Activated CD4-positive, alpha-beta memory T cell treated with anti-CD3 and anti-CD28 coated beads for 36 hours (primary cell): ENCODE measurements around the gene ARPC2. TPM values are rescaled to one million over a fixed set of nuclear protein-coding genes. Genes with fewer than 3 reads are reported as not detected.

Experiments used
- CTCF ChIA-PET: fragments of 350-600 bp; sonication (Branson Sonifier 250); formaldehyde crosslinking; loops from one replicate; lab custom pipeline; 2021; ENCODE audit warnings: antibody characterized with exemption, inconsistent platforms; lab: Charles Lee
- POLR2A ChIA-PET: fragments of 350-600 bp; sonication (Branson Sonifier 250); formaldehyde crosslinking; loops from one replicate; lab custom pipeline; 2021; ENCODE audit warnings: antibody characterized with exemption; lab: Charles Lee
- DNase-seq: peaks from one replicate; pipeline ENCODE4 v3.0.0-alpha.2; 2020
- H3K27ac Mint-ChIP-seq: one replicate; pipeline ENCODE4 v1.8.0; 2021; ENCODE audit warnings: mixed read lengths
- H3K27me3 Mint-ChIP-seq: one replicate; pipeline ENCODE4 v1.8.0; 2021; ENCODE audit warnings: mixed read lengths
- H3K36me3 Mint-ChIP-seq: one replicate; pipeline ENCODE4 v1.8.0; 2021; ENCODE audit warnings: mixed read lengths
- H3K4me1 Mint-ChIP-seq: one replicate; pipeline ENCODE4 v1.8.0; 2021; ENCODE audit warnings: low read depth, mixed read lengths
- H3K4me3 Mint-ChIP-seq: one replicate; pipeline ENCODE4 v1.8.0; 2021; ENCODE audit warnings: mild to moderate bottlenecking, mixed read lengths
- H3K9me3 Mint-ChIP-seq: one replicate; pipeline ENCODE4 v1.8.0; 2021; ENCODE audit warnings: mixed read lengths
- intact Hi-C: fragments of 100-400 bp; cut with micrococcal nuclease; formaldehyde crosslinking; loops from one replicate; pipeline ENCODE4 v1.15.1; 2023
- total RNA-seq, 2 experiments: library from RNA; stranded (reverse); gene quantifications; one replicate each; pipeline ENCODE4 v1.2.3, GENCODE V29; 2021

ARPC2 gene
- total RNA-seq, 2 experiments from 2014 or later = 564 to 570 TPM

DNA sequence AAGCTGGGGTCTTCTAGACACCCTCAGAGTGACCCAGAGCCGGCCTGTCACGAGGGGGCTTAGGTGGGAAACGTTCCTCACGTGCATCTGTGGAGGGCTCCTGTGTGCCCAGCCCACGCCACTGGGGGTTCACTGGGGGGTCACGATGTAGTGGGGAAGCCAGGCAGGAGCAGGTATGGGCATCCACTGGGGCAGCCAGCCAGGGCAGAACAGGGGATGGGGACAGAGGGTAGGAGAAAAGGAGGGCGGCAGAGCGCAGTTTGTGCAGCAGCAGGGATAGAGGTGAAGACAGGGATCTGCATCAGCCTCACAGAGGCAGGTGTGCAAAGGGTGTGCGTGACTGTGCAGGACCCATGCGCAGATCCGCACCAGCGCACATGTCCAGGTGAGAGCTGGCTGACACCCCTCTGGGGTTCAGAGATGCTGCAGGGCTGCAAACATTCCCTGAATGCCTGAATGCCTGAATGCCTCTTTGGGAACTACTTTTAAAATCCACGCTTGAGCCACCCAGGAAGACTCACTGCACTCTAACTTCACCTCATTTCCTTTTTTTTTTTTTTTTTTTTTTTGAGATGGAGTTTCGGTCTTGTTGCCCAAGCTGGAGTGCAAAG, 63.4 kb downstream of the ARPC2 start:
- Mint-ChIP-seq H3K4me3 (no peak overlapping the region), H3K4me1 (peaks cover 29% of the 10 kb centered on the region), H3K9me3 (no peaks in the 10 kb centered on the region), H3K27me3 (no peaks in the 10 kb centered on the region), H3K36me3 (peaks cover 39% of the 10 kb centered on the region), H3K27ac (no peak overlapping the region)
- DNase-seq = no peak
- ChIA-PET CTCF (no interaction called here), POLR2A (no interaction called here)
- intact Hi-C loops = loop anchor here (10.0 kb wide), 2 partner anchors 614 to 894 kb away; partner anchors contain the start of genes CNPPD1, RETREG2 and SLC23A3

DNA sequence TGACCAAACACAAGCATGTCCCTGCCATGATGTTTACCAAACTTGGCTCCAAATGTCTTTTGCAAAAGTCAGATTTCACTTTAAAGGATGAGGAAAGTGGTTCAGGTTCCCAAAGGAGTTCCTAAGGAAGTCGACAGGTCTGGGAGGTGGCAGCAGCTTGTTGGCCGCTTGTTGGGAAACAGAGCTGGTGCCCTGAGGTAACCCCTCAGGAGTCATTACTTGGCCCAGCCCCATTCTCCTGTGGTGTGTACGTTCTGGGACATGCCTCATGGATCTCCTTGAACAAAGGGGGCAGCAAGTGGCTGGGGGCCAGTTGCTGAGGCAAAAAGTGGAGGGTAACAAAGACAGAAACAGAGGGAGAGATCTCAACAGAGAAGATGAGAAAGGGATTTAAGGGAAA, 64.5 kb downstream of the ARPC2 start:
- Mint-ChIP-seq H3K4me3 (no peak overlapping the region), H3K27ac (no peak overlapping the region), H3K9me3 (no peaks in the 10 kb centered on the region), H3K27me3 (no peaks in the 10 kb centered on the region), H3K4me1 (peaks cover 40% of the 10 kb centered on the region), H3K36me3 (peaks cover 32% of the 10 kb centered on the region)
- POLR2A ChIA-PET = no interaction called here
- CTCF ChIA-PET = interaction anchor here (1.2 to 7.5 kb wide), 2 partner anchors 8 to 75 kb away, joined by 5 to 197 read pairs; partner anchors contain the start of genes AAMP, CATIP and PNKD
- intact Hi-C loops = loop anchor here (10.0 kb wide), 2 partner anchors 613 to 893 kb away; partner anchors contain the start of genes CNPPD1, RETREG2 and SLC23A3
- DNase-seq = no peak

DNA sequence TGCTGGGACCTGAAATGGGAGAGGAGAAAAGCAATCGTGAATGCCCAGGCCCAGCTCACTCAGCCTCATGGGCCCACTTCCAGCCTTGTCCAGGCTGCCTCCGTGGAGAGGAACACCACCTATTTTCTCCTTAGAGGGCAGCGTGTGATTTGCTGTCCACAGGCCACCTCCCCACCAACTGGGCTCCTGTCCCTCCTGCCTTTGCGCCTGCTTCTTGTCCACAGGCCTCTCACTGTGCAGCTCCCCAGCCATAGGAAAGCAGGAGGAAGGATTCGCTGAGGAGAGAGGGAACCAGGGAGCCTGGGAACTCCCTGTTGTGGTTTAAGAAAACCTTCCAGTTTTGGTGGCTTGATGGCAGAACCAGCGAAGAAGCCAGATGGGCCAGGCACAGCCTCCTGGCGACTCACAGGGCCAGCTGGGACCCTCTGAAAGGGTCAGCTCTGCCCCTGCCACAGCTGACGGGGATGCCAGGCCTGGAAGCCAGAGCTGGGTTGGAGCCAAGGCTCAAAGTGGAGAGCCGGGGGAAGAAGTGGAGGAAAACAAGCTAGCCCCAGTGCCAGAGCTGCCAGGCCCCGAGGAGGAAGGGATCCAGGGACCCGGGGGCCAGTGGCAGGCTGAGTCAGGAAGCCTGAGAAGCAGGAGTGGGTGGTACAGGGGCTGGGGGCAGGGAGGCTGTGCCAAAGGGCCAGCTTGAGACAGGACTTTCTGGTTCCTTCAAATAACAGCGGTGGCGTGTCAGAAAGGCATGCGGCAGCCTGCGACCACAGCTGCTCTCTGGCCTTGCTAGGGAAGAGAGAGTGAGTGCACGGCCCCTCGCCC, 65.4 kb downstream of the ARPC2 start:
- POLR2A ChIA-PET = interaction anchor here (0.5 to 10.9 kb wide), 2 partner anchors 9 to 438 kb away, joined by 3 to 115 read pairs; partner anchors contain the start of genes AAMP and PNKD
- Mint-ChIP-seq H3K36me3 (peaks cover 23% of the 10 kb centered on the region), H3K27me3 (no peaks in the 10 kb centered on the region), H3K27ac (peak overlapping the region; percentile 64), H3K4me3 (no peak overlapping the region), H3K9me3 (no peaks in the 10 kb centered on the region), H3K4me1 (peaks cover 49% of the 10 kb centered on the region)
- intact Hi-C loops = loop anchor here (10.0 kb wide), 2 partner anchors 612 to 892 kb away; partner anchors contain the start of genes CNPPD1, RETREG2 and SLC23A3
- CTCF ChIA-PET = interaction anchor here (0.8 to 7.5 kb wide), 4 partner anchors 9 to 74 kb away, joined by 3 to 197 read pairs (median 4); partner anchors contain the start of genes AAMP, CATIP and PNKD
- no peak for DNase-seq

DNA sequence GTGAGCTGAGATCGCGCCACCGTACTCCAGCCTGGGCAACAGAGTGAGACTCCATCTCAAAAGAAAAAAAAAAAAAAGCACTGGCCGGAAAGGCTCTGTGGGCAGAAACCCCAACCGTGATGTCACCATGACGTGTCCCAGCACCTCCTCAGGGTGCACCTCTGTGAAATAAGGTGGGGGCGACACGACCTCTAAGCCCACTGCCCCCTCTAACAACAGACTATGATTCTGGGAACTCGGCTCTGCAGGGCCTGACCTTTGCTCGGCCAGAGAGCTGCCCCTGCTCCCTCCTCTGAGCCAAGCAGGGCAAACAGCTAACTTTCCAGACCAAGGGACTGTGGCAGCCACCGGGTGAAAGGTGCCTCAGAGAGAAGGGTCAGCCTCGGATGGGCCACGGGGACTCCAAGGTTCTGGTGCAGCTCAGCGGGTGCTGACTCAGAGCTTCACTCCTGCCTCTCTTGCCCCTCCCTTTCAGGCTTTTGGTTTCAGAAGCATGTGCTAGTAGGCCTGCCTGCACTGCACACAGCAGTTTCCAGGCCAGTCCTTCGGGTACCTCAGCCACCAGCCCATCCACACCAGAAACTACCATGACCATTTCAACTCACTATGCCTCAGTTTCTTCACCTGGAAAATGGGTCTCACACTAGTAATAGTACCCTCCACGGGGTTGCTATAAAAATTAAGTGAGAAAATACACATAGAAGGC, 67.3 kb downstream of the ARPC2 start:
- no peaks in the 10 kb centered on the region for H3K27me3 Mint-ChIP-seq
- peak overlapping the region; percentile 98 for H3K27ac Mint-ChIP-seq
- DNase-seq = peak; percentile 85
- POLR2A ChIA-PET = interaction anchor here (10.9 kb wide), 1 partner anchor 11 kb away, joined by 115 read pairs; the partner anchor contains the start of genes AAMP and PNKD
- peaks cover 65% of the 10 kb centered on the region for H3K4me1 Mint-ChIP-seq
- H3K36me3 Mint-ChIP-seq = peaks cover 16% of the 10 kb centered on the region
- intact Hi-C loops = loop anchor here (10.0 kb wide), 2 partner anchors 611 to 891 kb away; partner anchors contain the start of genes CNPPD1, RETREG2 and SLC23A3
- H3K4me3 Mint-ChIP-seq = peak overlapping the region; percentile 59
- CTCF ChIA-PET = interaction anchor here (0.7 to 7.5 kb wide), 5 partner anchors 8 to 216 kb away, joined by 3 to 197 read pairs (median 4); partner anchors contain the start of genes AAMP, PNKD and TMBIM1
- no peaks in the 10 kb centered on the region for H3K9me3 Mint-ChIP-seq

DNA sequence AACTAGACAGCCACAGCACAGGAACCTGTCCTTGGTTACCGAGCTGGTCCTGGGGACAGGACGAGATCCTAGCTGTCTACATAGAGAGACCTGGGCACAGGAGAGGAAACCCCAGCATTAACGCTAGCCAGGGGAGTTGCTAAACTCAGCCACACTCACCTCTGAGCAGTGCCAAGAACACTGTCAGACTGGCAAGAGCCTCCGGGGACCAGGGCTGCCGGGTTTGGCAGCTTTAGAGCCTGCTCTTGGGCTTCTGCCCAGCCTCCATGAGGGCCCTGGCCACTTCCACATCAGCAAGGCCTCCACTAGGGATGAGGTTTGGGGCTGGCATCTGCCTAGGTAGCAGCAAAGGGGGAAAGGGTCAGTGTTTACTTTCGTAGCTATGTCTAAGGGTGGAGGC, 68.6 kb downstream of the ARPC2 start:
- peak overlapping the region; percentile 98 for H3K27ac Mint-ChIP-seq
- ChIA-PET CTCF (interaction anchor here (0.6 to 7.5 kb wide), 4 partner anchors 13 to 96 kb away, joined by 3 to 197 read pairs (median 4); partner anchors contain the start of genes AAMP and PNKD), POLR2A (interaction anchor here (1.4 to 10.9 kb wide), 3 partner anchors 12 to 69 kb away, joined by 4 to 115 read pairs (median 5); partner anchors contain the start of genes AAMP, ARPC2 and PNKD)
- no peaks in the 10 kb centered on the region for H3K27me3 Mint-ChIP-seq
- peaks cover 6% of the 10 kb centered on the region for H3K36me3 Mint-ChIP-seq
- intact Hi-C loops = loop anchor here (1.0 to 10.0 kb wide), 5 partner anchors 13 to 889 kb away; partner anchors contain the start of genes CNOT9, CNPPD1, RETREG2 and SLC23A3
- DNase-seq = no peak
- peak overlapping the region; percentile 82 for H3K4me3 Mint-ChIP-seq
- peaks cover 77% of the 10 kb centered on the region for H3K4me1 Mint-ChIP-seq
- no peaks in the 10 kb centered on the region for H3K9me3 Mint-ChIP-seq

DNA sequence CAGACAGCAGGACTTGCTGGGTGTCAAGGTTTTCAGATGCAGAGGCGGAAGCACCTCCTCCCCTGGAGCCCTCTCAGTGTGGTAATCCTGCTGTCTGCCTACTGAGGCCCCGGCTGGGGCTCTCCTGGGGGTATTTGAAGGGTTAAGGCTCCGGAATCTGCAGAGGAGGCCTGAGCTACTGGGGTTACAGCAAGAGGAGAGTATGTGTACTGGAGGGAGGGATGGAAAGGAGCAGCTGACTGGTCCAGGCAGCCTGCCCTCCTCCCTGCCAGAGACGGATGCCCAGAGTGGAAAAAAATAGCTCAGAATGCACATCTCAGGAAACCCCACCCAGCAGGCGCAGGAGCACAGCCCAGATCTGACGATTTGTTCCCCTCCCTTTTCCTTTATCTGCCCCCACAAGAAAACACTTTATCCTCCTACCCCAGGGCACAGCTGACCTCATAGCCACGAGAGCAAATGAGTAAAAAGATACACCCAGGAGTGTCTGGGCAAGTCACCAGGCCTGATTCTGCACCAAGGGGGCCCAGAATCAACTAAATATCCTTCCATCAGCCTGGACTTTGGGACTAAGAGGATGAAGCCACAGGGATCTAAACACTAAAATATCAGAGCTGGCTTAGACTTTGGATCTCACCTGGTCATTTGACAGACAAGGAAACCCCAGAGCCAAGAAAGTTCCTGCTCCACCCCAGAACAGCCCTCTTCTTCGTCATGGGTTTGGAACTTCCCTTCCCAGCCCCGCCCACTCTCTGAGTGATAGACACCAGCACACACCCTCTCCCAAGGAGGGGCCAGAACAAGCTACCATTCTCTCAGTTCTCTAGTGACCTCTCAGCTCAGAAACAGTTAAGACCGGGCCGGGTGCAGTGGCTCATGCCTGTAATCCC, 69.8 kb downstream of the ARPC2 start:
- Mint-ChIP-seq H3K4me1 (peaks cover 81% of the 10 kb centered on the region), H3K4me3 (peak overlapping the region; percentile 82), H3K36me3 (peaks cover 2% of the 10 kb centered on the region), H3K9me3 (no peaks in the 10 kb centered on the region), H3K27me3 (no peaks in the 10 kb centered on the region), H3K27ac (peak overlapping the region; percentile 98)
- peak; percentile 92 for DNase-seq
- CTCF ChIA-PET = interaction anchor here (0.7 to 7.5 kb wide), 14 partner anchors 12 to 590 kb away, joined by 3 to 197 read pairs (median 3); partner anchors contain the start of genes AAMP, CATIP, PNKD and TTLL4
- intact Hi-C loops = loop anchor here (1.0 to 10.0 kb wide), 7 partner anchors 15 to 888 kb away; partner anchors contain the start of genes CNOT9, CNPPD1, RETREG2 and SLC23A3
- POLR2A ChIA-PET = interaction anchor here (1.0 to 10.9 kb wide), 6 partner anchors 13 to 118 kb away, joined by 4 to 115 read pairs (median 5); partner anchors contain the start of genes AAMP, ARPC2 and PNKD

DNA sequence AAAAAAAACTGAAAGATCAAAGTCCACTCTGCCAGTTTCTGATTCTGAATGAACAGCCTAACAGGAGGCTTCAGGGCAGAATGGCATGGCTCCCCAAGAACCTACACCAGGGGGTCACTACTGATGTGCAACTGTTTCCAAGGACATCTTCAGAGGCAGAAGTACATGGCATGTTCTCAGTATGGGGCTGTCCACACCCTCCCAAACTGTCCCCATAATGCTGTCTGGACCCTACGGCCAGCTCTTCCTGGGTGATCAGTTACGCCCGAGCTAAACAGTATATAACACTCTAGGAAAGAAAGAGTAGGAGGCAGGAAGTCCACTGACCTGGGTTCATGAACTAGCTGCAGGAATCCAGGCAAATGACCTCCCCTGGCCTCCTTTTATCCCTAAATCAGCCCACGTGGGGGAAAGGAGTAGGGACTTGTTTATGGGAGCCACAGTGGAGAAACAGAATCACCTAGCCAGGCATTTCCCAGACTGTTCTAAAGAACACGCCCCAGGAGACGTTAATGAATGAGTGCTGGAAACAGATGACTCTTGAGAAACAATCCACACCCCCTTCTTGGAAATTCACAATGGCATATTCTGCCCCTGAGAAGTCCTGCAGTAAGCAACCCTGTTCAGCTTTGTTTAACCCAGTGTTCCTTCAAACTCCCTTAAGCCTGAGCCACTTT, 72.8 kb downstream of the ARPC2 start:
- Mint-ChIP-seq H3K27ac (peak overlapping the region; percentile 89), H3K36me3 (no peaks in the 10 kb centered on the region), H3K4me3 (peak overlapping the region; percentile 80), H3K9me3 (no peaks in the 10 kb centered on the region), H3K4me1 (peaks cover 70% of the 10 kb centered on the region), H3K27me3 (no peaks in the 10 kb centered on the region)
- intact Hi-C loops = loop anchor here (5.0 to 10.0 kb wide), 4 partner anchors 293 to 885 kb away; partner anchors contain the start of genes CNPPD1, RETREG2 and SLC23A3
- ChIA-PET POLR2A (interaction anchor here (10.9 kb wide), 1 partner anchor 16 kb away, joined by 115 read pairs; the partner anchor contains the start of genes AAMP and PNKD), CTCF (interaction anchor here (2.1 to 12.2 kb wide), 5 partner anchors 12 to 67 kb away, joined by 5 to 119 read pairs (median 13); partner anchors contain the start of genes AAMP, CATIP and PNKD)
- DNase-seq = peak; percentile 18

DNA sequence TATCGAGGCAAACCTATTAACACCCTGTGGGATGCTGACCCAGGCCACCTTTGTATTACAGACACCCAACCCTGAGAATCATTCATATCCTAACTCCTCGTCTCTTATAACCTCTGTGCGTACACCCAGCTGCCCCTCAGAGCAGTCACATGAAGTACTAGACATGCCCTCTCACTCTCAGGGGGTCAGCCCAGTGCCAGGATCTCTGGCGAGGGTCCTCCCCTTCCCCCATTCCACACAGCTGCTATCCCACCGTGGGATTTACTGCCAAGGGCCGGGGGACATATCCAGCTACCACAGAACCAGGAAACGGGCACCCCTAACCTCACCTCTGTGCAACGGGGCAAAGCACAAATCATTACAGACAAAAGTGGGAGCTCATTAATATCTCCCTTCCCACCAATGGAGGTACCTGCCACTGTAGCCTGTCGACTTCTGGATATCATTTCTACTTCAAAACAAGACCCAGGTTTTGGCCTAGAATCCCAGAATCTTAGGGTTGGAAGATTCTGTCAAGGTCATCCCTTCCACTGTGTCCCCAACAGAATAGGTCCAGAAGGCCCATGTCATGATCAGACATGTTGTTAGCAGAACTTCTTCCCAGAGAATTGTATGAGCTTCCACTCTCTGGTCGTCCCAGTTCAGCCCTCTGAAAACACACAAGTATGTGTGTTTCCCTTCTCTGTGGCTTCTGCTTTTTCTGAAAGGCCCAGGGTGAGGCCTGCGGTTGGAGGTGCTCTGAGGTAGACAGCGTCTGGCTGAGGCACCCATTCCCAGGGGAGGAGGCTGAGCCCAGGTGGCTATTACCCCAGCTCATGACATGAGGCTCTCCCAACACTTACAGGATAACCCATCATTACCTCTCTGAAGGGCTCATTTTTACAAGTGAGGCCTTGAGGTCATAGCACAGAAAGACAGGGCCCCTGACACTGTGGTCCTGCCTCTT, 73.6 kb downstream of the ARPC2 start:
- Mint-ChIP-seq H3K9me3 (no peaks in the 10 kb centered on the region), H3K27me3 (no peaks in the 10 kb centered on the region), H3K4me1 (peaks cover 69% of the 10 kb centered on the region), H3K27ac (peak overlapping the region; percentile 89), H3K36me3 (no peaks in the 10 kb centered on the region), H3K4me3 (peak overlapping the region; percentile 80)
- intact Hi-C loops = loop anchor here (5.0 kb wide), 2 partner anchors 292 to 357 kb away; no protein-coding TSS in a partner anchor
- DNase-seq = peak; percentile 65
- ChIA-PET POLR2A (interaction anchor here (0.7 to 10.9 kb wide), 3 partner anchors 17 to 111 kb away, joined by 3 to 115 read pairs (median 3); partner anchors contain the start of genes AAMP and PNKD), CTCF (interaction anchor here (0.7 to 12.2 kb wide), 10 partner anchors 8 to 106 kb away, joined by 3 to 119 read pairs (median 6); partner anchors contain the start of genes AAMP, CATIP and PNKD)
